MG63 (cell line): ENCODE measurements around the gene TANGO6. TPM values are rescaled to one million over a fixed set of nuclear protein-coding genes. Genes with fewer than 3 reads are reported as not detected.

Experiments used
- DNase-seq: peaks from one replicate; pipeline ENCODE4 v3.0.0-alpha.2; 2020
- H3K27me3 ChIP-seq: fragments of 250-450 bp; sonication (Bioruptor Pico); 2 replicates; pipeline ENCODE4 v1.5.1; 2020; ENCODE audit warnings: mild to moderate bottlenecking, moderate library complexity
- H3K36me3 ChIP-seq: fragments of 250-450 bp; sonication (Bioruptor Pico); 2 replicates; pipeline ENCODE4 v1.5.1; 2020; ENCODE audit warnings: mild to moderate bottlenecking, moderate library complexity
- H3K4me3 ChIP-seq: fragments of 250-450 bp; sonication (Bioruptor Pico); 2 replicates; pipeline ENCODE4 v1.5.1; 2020; ENCODE audit warnings: mild to moderate bottlenecking, moderate library complexity
- H3K9me3 ChIP-seq: fragments of 250-450 bp; sonication (Bioruptor Pico); 2 replicates; pipeline ENCODE4 v1.5.1; 2020; ENCODE audit warnings: mild to moderate bottlenecking, moderate library complexity
- total RNA-seq: library from RNA; depleted of rRNA; stranded (reverse); fragments of >200 nt; shearing (Covaris generic); gene quantifications from 2 replicates; pipeline ENCODE4 v1.2.3, GENCODE V29; 2014; ENCODE audit warnings: low replicate concordance

TANGO6 gene
- total RNA-seq, 1 experiment from 2014 or later = 10.8 TPM

GRCh38 chr16:68850481-68850880 lies 7.2 kb downstream of the TANGO6 start:
- Histone ChIP-seq H3K4me3 (no peak overlapping the region), H3K36me3 (no peaks in the 10 kb centered on the region; the same call in 1 of the 2 replicates)
- DNase-seq = no peak

GRCh38 chr16:68851601-68852000 lies 8.3 kb downstream of the TANGO6 start:
- Histone ChIP-seq H3K36me3 (no peaks in the 10 kb centered on the region; the same call in 1 of the 2 replicates), H3K9me3 (no peaks in the 10 kb centered on the region), H3K27me3 (no peaks in the 10 kb centered on the region), H3K4me3 (no peak overlapping the region)
- DNase-seq = no peak

More at GRCh38 chr16:68850481-68850880, 7.2 kb downstream of the TANGO6 start:
- H3K27me3 ChIP-seq = no peaks in the 10 kb centered on the region
- H3K9me3 ChIP-seq = no peaks in the 10 kb centered on the region

GRCh38 chr16:68857479-68857878 lies 14.1 kb downstream of the TANGO6 start:
- Histone ChIP-seq H3K27me3 (no peaks in the 10 kb centered on the region), H3K9me3 (no peaks in the 10 kb centered on the region)
- no peak for DNase-seq

GRCh38 chr16:68859828-68860227 lies 16.5 kb downstream of the TANGO6 start:
- no peaks in the 10 kb centered on the region for H3K36me3 ChIP-seq
- no peak for DNase-seq
- H3K9me3 ChIP-seq = no peaks in the 10 kb centered on the region
- no peaks in the 10 kb centered on the region for H3K27me3 ChIP-seq
- no peak overlapping the region for H3K4me3 ChIP-seq

More at GRCh38 chr16:68857479-68857878, 14.1 kb downstream of the TANGO6 start:
- Histone ChIP-seq H3K4me3 (no peak overlapping the region), H3K36me3 (no peaks in the 10 kb centered on the region)

GRCh38 chr16:68860978-68861892 lies 17.9 kb downstream of the TANGO6 start:
- H3K4me3 ChIP-seq = no peak overlapping the region
- H3K27me3 ChIP-seq = no peaks in the 10 kb centered on the region
- no peaks in the 10 kb centered on the region for H3K36me3 ChIP-seq
- no peaks in the 10 kb centered on the region for H3K9me3 ChIP-seq
- DNase-seq = no peak

GRCh38 chr16:68866933-68867332 lies 23.6 kb downstream of the TANGO6 start:
- H3K27me3 ChIP-seq = no peaks in the 10 kb centered on the region
- H3K4me3 ChIP-seq = no peak overlapping the region
- H3K9me3 ChIP-seq = no peaks in the 10 kb centered on the region
- no peak for DNase-seq
- no peaks in the 10 kb centered on the region for H3K36me3 ChIP-seq

GRCh38 chr16:68869492-68870088 lies 26.3 kb downstream of the TANGO6 start:
- no peaks in the 10 kb centered on the region for H3K9me3 ChIP-seq
- no peaks in the 10 kb centered on the region for H3K36me3 ChIP-seq
- no peaks in the 10 kb centered on the region for H3K27me3 ChIP-seq
- H3K4me3 ChIP-seq = no peak overlapping the region
- DNase-seq = no peak

- H3K9me3 ChIP-seq = no peaks in the 10 kb centered on the region
- DNase-seq = no peak
- H3K27me3 ChIP-seq = no peaks in the 10 kb centered on the region
Measured at GRCh38 chr16:68873635-68874471, 30.5 kb downstream of the TANGO6 start.

GRCh38 chr16:68875871-68876270 lies 32.5 kb downstream of the TANGO6 start:
- no peak for DNase-seq
- H3K27me3 ChIP-seq = no peaks in the 10 kb centered on the region
- H3K9me3 ChIP-seq = no peaks in the 10 kb centered on the region
- H3K4me3 ChIP-seq = no peak overlapping the region
- H3K36me3 ChIP-seq = no peaks in the 10 kb centered on the region; the same call in 1 of the 2 replicates

More at GRCh38 chr16:68873635-68874471, 30.5 kb downstream of the TANGO6 start:
- Histone ChIP-seq H3K4me3 (no peak overlapping the region), H3K36me3 (no peaks in the 10 kb centered on the region)

- Histone ChIP-seq H3K27me3 (no peaks in the 10 kb centered on the region), H3K4me3 (no peak overlapping the region), H3K9me3 (no peaks in the 10 kb centered on the region), H3K36me3 (peaks cover 3% of the 10 kb centered on the region; the same call in 1 of the 2 replicates)
- no peak for DNase-seq
Measured at GRCh38 chr16:68883685-68884084, 40.4 kb downstream of the TANGO6 start.

GRCh38 chr16:68884401-68884800 lies 41.1 kb downstream of the TANGO6 start:
- no peaks in the 10 kb centered on the region for H3K27me3 ChIP-seq
- H3K9me3 ChIP-seq = no peaks in the 10 kb centered on the region
- H3K36me3 ChIP-seq = peaks cover 3% of the 10 kb centered on the region; the same call in 1 of the 2 replicates
- DNase-seq = no peak
- H3K4me3 ChIP-seq = no peak overlapping the region

GRCh38 chr16:68884861-68885720 lies 41.8 kb downstream of the TANGO6 start:
- no peak overlapping the region for H3K4me3 ChIP-seq
- no peaks in the 10 kb centered on the region for H3K27me3 ChIP-seq
- no peak for DNase-seq
- peaks cover 3% of the 10 kb centered on the region; the same call in 1 of the 2 replicates for H3K36me3 ChIP-seq
- no peaks in the 10 kb centered on the region for H3K9me3 ChIP-seq

GRCh38 chr16:68887107-68887506 lies 43.8 kb downstream of the TANGO6 start:
- H3K4me3 ChIP-seq = no peak overlapping the region
- H3K36me3 ChIP-seq = no peaks in the 10 kb centered on the region
- H3K27me3 ChIP-seq = no peaks in the 10 kb centered on the region
- no peak for DNase-seq
- H3K9me3 ChIP-seq = no peaks in the 10 kb centered on the region

GRCh38 chr16:68889508-68890150 lies 46.3 kb downstream of the TANGO6 start:
- Histone ChIP-seq H3K9me3 (no peaks in the 10 kb centered on the region), H3K36me3 (no peaks in the 10 kb centered on the region), H3K4me3 (no peak overlapping the region), H3K27me3 (no peaks in the 10 kb centered on the region)
- no peak for DNase-seq

GRCh38 chr16:68892214-68892613 lies 48.9 kb downstream of the TANGO6 start:
- Histone ChIP-seq H3K27me3 (no peaks in the 10 kb centered on the region), H3K9me3 (no peaks in the 10 kb centered on the region), H3K4me3 (no peak overlapping the region), H3K36me3 (no peaks in the 10 kb centered on the region)
- DNase-seq = no peak
